BE2C (cell line): ENCODE results near the gene KRTAP9-3.
"Not testable (repeated sequence)": the region's sequence is repeated elsewhere in the genome, so short reads cannot be mapped to it uniquely, and the experiment has no call there.

Experiments used
- DNase-seq: peaks from one replicate; pipeline ENCODE4 v3.0.0-alpha.2; 2020
- H3K27me3 ChIP-seq: fragments of 250-450 bp; sonication (Bioruptor Pico); 2 replicates; pipeline ENCODE4 v1.5.1; 2020; ENCODE audit warnings: mild to moderate bottlenecking
- H3K36me3 ChIP-seq: fragments of 250-450 bp; sonication (Bioruptor Pico); 2 replicates; pipeline ENCODE4 v1.5.1; 2020; ENCODE audit warnings: mild to moderate bottlenecking
- H3K4me1 ChIP-seq: fragments of 250-450 bp; sonication (Bioruptor Pico); 2 replicates; pipeline ENCODE4 v1.5.1; 2020
- H3K4me3 ChIP-seq: 2 replicates; pipeline ENCODE4 v1.5.1; 2011; ENCODE audit warnings: low read depth, low read length
- H3K9me3 ChIP-seq: fragments of 250-450 bp; sonication (Bioruptor Pico); 2 replicates; pipeline ENCODE4 v1.5.1; 2020
- CTCF ChIP-seq: IDR thresholded peaks from 2 replicates; pipeline ENCODE4 v1.5.1; 2012; ENCODE audit warnings: mild to moderate bottlenecking, low read depth, low read length

KRTAP9-3 gene

DNA sequence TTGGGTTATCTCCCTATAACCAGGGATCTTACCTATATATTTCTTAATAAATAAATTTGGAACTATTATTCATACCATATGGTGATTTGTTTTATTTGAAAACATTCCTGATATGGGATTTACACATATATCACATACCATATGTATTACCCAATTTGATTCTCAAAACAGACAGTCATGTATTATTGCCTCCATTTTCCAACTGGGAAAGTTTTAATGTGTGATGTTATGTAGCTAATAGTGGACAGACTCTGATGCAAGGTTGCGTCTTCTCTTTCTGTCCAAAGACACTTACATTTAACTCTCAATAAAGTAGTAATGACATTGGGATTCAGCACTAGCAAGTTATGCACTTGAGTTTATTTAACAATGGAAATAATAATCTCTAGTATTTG lies 24.0 kb downstream of the KRTAP9-3 start:
- Histone ChIP-seq H3K36me3 (no peaks in the 10 kb centered on the region), H3K4me3 (no peak overlapping the region), H3K27me3 (peaks cover 71% of the 10 kb centered on the region), H3K4me1 (no peaks in the 10 kb centered on the region), H3K9me3 (no peaks in the 10 kb centered on the region)
- no peak for TF ChIP-seq CTCF
- DNase-seq, result no peak

GRCh38 chr17:41258406-41258805 lies 26.2 kb downstream of the KRTAP9-3 start:
- Histone ChIP-seq H3K36me3 (no peaks in the 10 kb centered on the region), H3K9me3 (no peaks in the 10 kb centered on the region), H3K27me3 (peaks cover 63% of the 10 kb centered on the region), H3K4me3 (no peak overlapping the region), H3K4me1 (no peaks in the 10 kb centered on the region)
- DNase-seq, result no peak
- no peak for TF ChIP-seq CTCF

DNA sequence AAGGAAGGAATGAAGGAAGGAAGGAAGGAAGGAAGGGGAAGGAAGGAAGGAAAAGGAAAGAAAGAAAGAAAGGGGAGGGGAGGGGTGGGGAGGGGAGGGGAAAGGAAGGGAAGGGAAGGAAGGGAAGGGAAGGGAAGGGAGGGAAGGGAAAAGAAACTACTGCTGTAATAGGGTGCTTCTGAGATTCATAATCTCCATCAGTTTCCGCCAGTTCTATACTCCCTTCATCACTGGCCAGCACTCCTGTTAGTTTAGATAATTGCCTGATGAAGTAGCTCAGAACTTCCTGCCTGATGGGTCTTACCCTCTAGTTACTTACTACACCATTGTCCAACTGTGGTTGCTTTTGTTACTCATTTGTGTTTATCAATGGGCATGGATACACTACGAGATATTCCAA lies 31.0 kb downstream of the KRTAP9-3 start:
- Histone ChIP-seq H3K4me3 (no peak overlapping the region), H3K4me1 (no peaks in the 10 kb centered on the region), H3K9me3 (no peaks in the 10 kb centered on the region), H3K27me3 (peaks cover 27% of the 10 kb centered on the region), H3K36me3 (no peaks in the 10 kb centered on the region)
- no peak for DNase-seq
- TF ChIP-seq CTCF, result no peak

DNA sequence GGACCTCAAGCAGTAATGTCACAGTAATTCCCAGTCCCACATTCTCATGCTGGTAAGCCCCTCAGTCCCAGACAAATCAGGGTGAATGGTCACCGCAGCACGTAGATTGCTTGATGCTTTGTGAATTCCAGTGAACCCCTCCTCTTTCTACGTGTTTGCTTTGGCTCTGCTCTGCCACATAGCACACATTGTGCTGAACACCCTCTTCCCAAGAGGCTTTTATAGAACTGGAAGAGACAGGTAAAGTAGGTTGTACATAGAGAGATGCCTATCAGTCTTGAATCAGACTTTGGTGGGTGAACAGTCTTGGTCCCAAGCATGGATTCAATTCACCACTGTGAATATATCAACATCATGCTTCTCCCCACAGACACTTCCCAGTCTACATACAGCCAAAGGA lies 32.4 kb downstream of the KRTAP9-3 start:
- Histone ChIP-seq H3K4me1 (no peaks in the 10 kb centered on the region), H3K9me3 (no peaks in the 10 kb centered on the region), H3K36me3 (no peaks in the 10 kb centered on the region), H3K4me3 (no peak overlapping the region), H3K27me3 (peaks cover 18% of the 10 kb centered on the region)
- TF ChIP-seq CTCF, result no peak
- DNase-seq, result no peak

DNA sequence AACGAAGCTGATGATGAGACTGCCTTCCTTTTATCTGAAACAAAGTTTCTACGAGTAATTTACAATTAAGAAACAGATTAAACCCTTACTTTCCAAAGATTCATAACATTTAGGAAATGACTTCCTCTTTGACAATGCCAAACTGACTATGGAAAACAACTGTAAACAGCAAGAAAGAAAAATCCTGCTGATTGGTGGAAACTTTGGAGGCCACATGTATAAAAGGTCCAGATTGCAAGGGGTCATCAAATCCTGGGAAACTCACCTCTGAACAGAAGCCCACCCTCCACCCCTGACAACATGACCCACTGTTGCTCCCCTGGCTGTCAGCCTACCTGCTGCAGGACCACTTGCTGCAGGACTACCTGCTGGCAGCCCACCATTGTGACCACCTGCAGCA lies 32.8 kb downstream of the KRTAP9-3 start, which contains the start of gene KRTAP9-6:
Gene KRTAP9-6 (plus strand): TSS at position 301 of the 400 bp plus-strand sequence. CDS start 0 bp downstream, at position 301.
- Histone ChIP-seq H3K9me3 (no peaks in the 10 kb centered on the region), H3K4me1 (no peaks in the 10 kb centered on the region), H3K27me3 (peaks cover 18% of the 10 kb centered on the region), H3K36me3 (no peaks in the 10 kb centered on the region), H3K4me3 (no peak within 1 kb of the TSS)
- TF ChIP-seq CTCF, result no peak
- no peak for DNase-seq

DNA sequence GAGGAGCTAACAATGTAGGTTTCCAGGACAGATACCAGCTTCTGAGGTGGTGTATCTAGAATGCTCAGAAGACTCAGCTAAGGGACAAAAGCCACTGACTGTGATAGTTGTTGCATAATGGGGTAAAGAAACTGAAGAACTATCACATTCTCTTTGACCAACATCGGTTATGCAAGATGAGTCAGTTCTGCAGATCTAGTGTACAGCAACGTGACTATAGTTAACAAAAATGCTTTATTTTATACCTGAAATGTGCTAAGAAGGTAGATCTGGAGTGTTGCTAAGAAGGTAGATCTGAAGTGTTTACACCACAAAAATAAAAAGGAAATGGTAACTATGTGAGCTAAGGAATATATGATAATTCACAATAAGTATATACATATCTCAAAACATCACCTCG lies 35.5 kb downstream of the KRTAP9-3 start:
- TF ChIP-seq CTCF, result no peak
- H3K4me3 ChIP-seq, result no peak overlapping the region
- no peaks in the 10 kb centered on the region for H3K36me3 ChIP-seq
- H3K27me3 ChIP-seq, result peaks cover 9% of the 10 kb centered on the region
- H3K4me1 ChIP-seq, result no peaks in the 10 kb centered on the region
- DNase-seq, result no peak
- H3K9me3 ChIP-seq, result no peaks in the 10 kb centered on the region

DNA sequence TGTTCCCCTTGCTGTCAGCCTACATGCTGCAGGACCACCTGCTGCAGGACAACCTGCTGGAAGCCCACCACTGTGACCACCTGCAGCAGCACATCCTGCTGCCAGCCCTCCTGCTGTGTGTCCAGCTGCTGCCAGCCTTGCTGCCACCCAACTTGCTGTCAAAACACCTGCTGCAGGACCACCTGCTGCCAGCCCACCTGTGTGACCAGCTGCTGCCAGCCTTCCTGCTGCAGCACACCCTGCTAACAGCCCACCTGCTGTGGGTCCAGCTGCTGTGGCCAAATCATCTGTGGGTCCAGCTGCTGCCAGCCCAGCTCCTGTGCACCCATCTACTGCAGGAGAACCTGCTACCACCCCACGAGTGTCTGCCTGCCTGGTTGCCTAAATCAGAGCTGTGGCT lies 39.1 kb downstream of the KRTAP9-3 start:
- H3K9me3 ChIP-seq, H3K27me3 ChIP-seq, H3K36me3 ChIP-seq, H3K4me1 ChIP-seq, DNase-seq, H3K4me3 ChIP-seq: not testable (repeated sequence)
